IPS DF 6.9 (cell line): ENCODE data around the gene MTLN.
"Not testable (repeated sequence)": the region's sequence is repeated elsewhere in the genome, so short reads cannot be mapped to it uniquely, and the experiment has no call there.

Experiments used
- DNase-seq: peaks from one replicate; pipeline ENCODE4 v3.0.0-alpha.2; 2013; ENCODE audit warnings: low read depth, low spot score
- H3K27ac ChIP-seq: one replicate; pipeline ENCODE4 v1.5.1; 2013; ENCODE audit warnings: low read length, control low read depth
- H3K27me3 ChIP-seq: 2 replicates; pipeline ENCODE4 v1.6.1; 2013; ENCODE audit warnings: mild to moderate bottlenecking, low read length; ENCODE audit not compliant: control insufficient read depth, insufficient read depth
- H3K36me3 ChIP-seq: 2 replicates; pipeline ENCODE4 v1.6.1; 2013; ENCODE audit warnings: low read length; ENCODE audit not compliant: control insufficient read depth, insufficient read depth
- H3K4me1 ChIP-seq: 2 replicates; pipeline ENCODE4 v1.6.1; 2013; ENCODE audit warnings: low read length; ENCODE audit not compliant: control insufficient read depth, insufficient read depth
- H3K4me3 ChIP-seq: 2 replicates; pipeline ENCODE4 v1.5.1; 2013; ENCODE audit warnings: mild to moderate bottlenecking, low read length
- H3K9me3 ChIP-seq: 2 replicates; pipeline ENCODE4 v1.6.1; 2013; ENCODE audit warnings: low read length, inconsistent platforms; ENCODE audit not compliant: control insufficient read depth, insufficient read depth
- WGBS: extraction: QIAGEN DNeasy Blood & Tissue Kit; methylation state at CpG from one replicate; pipeline ENCODE4 v1.1.7; 2013; ENCODE audit warnings: mixed read lengths, missing lambda C conversion rate; ENCODE audit not compliant: insufficient read length, insufficient coverage; 5-methylcytosine and 5-hydroxymethylcytosine counted together

Gene MTLN

GRCh38 chr2:110197452-110197851 lies 14.9 kb downstream of the MTLN start:
- WGBS: no CpG with 5 or more reads among the region's 4 CpGs

DNA sequence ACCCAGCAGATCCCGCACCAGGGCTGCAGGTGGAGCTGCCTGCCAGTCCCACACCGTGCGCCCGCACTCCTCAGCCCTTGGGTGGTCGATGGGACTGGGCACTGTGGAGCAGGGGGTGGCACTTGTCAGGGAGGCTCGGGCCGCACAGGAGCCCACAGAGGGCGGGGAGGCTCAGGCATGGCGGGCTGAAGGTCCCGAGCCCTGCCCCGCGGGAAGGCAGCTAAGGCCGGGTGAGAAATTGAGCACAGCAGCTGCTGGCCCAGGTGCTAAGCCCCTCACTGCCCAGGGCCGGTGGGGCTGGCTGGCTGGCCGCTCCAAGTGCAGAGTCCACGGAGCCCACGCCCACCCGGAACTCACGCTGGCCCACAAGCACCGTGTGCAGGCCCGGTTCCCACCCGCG lies 22.2 kb downstream of the MTLN start:
- not testable (repeated sequence) for H3K4me1 ChIP-seq, H3K4me3 ChIP-seq, DNase-seq, H3K9me3 ChIP-seq, H3K27ac ChIP-seq, H3K36me3 ChIP-seq, H3K27me3 ChIP-seq
- WGBS: no CpG with 5 or more reads among the region's 23 CpGs

More at GRCh38 chr2:110197452-110197851, 14.9 kb downstream of the MTLN start:
- Histone ChIP-seq H3K36me3 (no peaks in the 10 kb centered on the region), H3K27me3 (no peaks in the 10 kb centered on the region), H3K27ac (no peak overlapping the region), H3K4me1 (no peaks in the 10 kb centered on the region), H3K9me3 (no peaks in the 10 kb centered on the region), H3K4me3 (no peak overlapping the region)
- DNase-seq: no peak

DNA sequence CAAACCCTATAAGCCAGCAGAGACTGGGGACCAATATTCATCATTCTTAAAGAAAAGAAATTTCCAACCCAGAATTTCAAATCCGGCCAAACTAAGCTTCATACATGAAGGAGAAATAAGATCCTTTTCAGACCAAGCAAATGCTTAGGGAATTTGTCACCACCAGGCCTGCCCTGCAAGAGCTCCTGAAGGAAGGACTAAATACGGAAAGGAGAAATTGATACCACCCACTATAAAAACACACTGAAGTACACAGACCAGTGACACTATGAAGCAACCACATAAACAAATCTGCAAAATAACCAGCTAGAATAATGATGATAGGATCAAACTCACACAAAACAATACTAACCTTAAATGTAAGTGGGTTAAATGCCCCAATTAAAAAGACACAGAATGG lies 29.9 kb downstream of the MTLN start:
- H3K9me3 ChIP-seq: peaks cover 2% of the 10 kb centered on the region
- no peaks in the 10 kb centered on the region for H3K4me1 ChIP-seq
- H3K36me3 ChIP-seq: no peaks in the 10 kb centered on the region
- no peaks in the 10 kb centered on the region for H3K27me3 ChIP-seq
- DNase-seq: no peak
- WGBS: no CpG with 5 or more reads among the region's 2 CpGs
- H3K4me3 ChIP-seq: no peak overlapping the region
- no peak overlapping the region for H3K27ac ChIP-seq

- H3K36me3 ChIP-seq: no peaks in the 10 kb centered on the region
- H3K4me3 ChIP-seq: no peak overlapping the region
- H3K27ac ChIP-seq: no peak overlapping the region
- no peaks in the 10 kb centered on the region for H3K27me3 ChIP-seq
- H3K4me1 ChIP-seq: no peaks in the 10 kb centered on the region
- no peak for DNase-seq
- H3K9me3 ChIP-seq: 0 out of 2 replicates have a peak, but pooled peaks cover 2% of the 10 kb centered on the region
Measured at GRCh38 chr2:110180036-110180435, 32.3 kb downstream of the MTLN start.

DNA sequence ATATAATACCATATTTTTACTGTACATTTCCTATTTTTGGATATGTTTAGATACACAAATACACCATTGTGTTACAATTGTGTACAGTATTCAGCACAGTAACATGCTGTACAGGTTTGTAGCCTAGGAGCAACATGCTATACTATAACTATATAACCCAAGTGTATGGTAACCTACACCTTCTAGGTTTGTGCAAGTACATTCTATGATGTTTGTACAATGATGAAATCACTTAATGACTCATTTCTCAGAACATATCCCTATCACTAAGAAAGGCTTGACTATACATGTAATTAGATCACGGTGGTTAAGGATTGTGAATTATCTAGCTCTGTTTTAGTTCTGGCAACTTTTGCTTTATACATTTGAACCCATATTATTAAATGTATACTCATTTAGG lies 38.8 kb downstream of the MTLN start:
- Histone ChIP-seq H3K4me1 (no peaks in the 10 kb centered on the region), H3K27ac (no peak overlapping the region), H3K36me3 (no peaks in the 10 kb centered on the region), H3K4me3 (no peak overlapping the region), H3K9me3 (no peaks in the 10 kb centered on the region), H3K27me3 (no peaks in the 10 kb centered on the region)
- WGBS: no CpG with 5 or more reads among the region's 1 CpG
- DNase-seq: no peak

DNA sequence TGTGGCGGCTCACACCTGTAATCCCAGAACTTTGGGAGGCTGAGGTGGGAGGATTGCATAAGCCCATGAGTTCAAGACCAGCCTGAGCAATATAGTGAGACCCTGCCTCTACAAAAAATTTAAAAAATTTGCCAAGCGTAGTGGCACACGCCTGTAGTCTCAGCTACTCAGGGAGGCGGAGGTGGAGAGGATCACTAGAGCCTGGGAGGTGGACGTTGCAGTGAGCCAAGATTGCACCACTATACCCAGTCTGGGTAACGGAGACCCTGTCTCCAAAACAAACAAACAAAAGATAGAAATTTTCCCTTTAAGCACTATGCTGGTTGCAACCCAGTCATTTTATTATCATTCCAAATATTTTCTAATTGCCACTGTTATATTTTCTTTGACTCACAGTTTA lies 39.8 kb downstream of the MTLN start:
- H3K4me1 ChIP-seq: no peaks in the 10 kb centered on the region
- H3K27ac ChIP-seq: no peak overlapping the region
- no peaks in the 10 kb centered on the region for H3K36me3 ChIP-seq
- H3K27me3 ChIP-seq: no peaks in the 10 kb centered on the region
- no peaks in the 10 kb centered on the region for H3K9me3 ChIP-seq
- no peak for DNase-seq
- no CpG with 5 or more reads among the region's 6 CpGs for WGBS
- no peak overlapping the region for H3K4me3 ChIP-seq

- Histone ChIP-seq H3K4me1 (peaks cover 2% of the 10 kb centered on the region; the same call in 1 of the 2 replicates), H3K36me3 (no peaks in the 10 kb centered on the region), H3K27me3 (no peaks in the 10 kb centered on the region), H3K9me3 (no peaks in the 10 kb centered on the region), H3K27ac (no peak overlapping the region), H3K4me3 (no peak overlapping the region)
- no peak for DNase-seq
- no CpG with 5 or more reads among the region's 3 CpGs for WGBS
Measured at GRCh38 chr2:110170102-110170501, 42.2 kb downstream of the MTLN start.

DNA sequence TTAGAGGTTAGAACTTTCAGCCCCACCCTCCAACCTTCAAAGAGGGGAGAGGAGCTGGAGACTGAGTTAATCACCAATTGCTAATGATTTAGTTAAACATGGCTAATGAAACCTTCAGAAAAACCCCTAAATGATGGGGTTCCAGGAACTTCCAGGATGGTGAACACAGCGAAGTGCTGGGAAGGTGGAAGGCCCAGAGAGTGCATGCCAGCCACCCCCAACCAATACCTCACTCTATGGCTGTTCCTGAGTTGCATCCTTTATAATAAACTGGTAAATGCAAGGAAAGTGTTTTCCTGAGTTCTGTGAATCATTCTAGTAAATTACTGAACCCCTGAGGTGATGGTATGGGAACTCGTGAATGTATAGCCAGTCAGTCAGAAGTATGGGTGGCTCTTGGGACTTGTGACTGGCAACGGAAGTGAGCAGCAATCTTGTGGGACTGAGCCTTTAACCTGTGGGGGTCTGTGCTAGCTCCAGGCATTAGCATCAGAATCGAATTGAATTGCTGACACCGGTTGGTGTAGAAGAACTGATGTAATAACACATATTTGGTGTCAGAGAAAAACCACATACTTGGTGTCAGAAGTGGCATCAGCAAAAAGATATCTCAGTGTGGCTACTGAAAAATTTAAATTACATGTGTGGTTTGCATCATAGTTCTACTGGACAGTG lies 44.9 kb downstream of the MTLN start:
- no peak overlapping the region for H3K27ac ChIP-seq
- peaks cover 2% of the 10 kb centered on the region; the same call in 1 of the 2 replicates for H3K4me1 ChIP-seq
- no peak overlapping the region for H3K4me3 ChIP-seq
- DNase-seq: peak; percentile 25
- no peaks in the 10 kb centered on the region for H3K36me3 ChIP-seq
- no peaks in the 10 kb centered on the region for H3K27me3 ChIP-seq
- no CpG with 5 or more reads among the region's 5 CpGs for WGBS
- H3K9me3 ChIP-seq: no peaks in the 10 kb centered on the region

DNA sequence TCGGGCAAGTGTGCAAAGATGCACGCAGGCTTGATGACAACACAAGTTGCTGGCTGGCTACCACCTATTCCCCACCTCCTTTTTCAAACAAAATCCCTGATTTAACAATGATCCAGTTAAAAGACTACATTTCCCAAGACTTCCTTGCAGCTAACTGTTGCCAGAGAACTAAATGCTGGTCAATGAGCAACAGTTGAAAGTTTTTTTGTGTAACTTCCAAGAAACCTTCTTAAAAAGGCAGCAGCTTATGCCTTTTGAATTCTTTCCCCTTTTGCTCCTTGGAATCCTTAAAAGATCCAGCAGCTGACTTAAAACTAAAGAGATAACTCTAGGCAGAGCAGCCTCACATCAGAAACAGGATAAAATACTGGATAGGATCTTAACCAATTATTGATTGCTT lies 46.1 kb downstream of the MTLN start:
- H3K36me3 ChIP-seq: no peaks in the 10 kb centered on the region
- H3K9me3 ChIP-seq: no peaks in the 10 kb centered on the region
- H3K27me3 ChIP-seq: no peaks in the 10 kb centered on the region
- WGBS: no CpG with 5 or more reads among the region's 2 CpGs
- H3K27ac ChIP-seq: no peak overlapping the region
- H3K4me3 ChIP-seq: no peak overlapping the region
- no peak for DNase-seq
- H3K4me1 ChIP-seq: peaks cover 2% of the 10 kb centered on the region; the same call in 1 of the 2 replicates
